GM21529 (cell line): ENCODE data around the gene SYT1.
"Not testable (repeated sequence)": the region's sequence is repeated elsewhere in the genome, so short reads cannot be mapped to it uniquely, and the experiment has no call there.

Source experiments
- ATAC-seq: cut with Tn5 transposase; IDR thresholded peaks from one replicate; pipeline ENCODE4 v1.9.1; 2021; ENCODE audit not compliant: unreplicated experiment

Gene SYT1

DNA sequence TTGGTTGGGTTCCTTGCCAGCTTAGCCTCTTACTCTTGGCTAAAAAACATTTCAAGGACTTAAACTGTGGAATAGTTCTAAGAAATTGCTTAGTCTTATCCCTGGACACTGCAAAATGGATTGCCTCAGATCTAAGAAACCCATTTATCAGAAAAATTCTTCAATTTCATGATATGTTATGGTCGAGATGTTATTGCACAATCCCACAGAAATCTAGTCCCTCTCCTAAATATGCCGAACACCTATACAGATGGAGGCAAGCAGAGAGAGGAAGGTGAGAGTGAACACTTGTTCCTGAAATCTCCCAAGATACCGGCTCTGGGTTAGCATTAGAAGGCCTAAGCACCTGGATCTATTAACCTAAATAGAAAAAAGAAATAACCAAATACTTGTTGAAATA, 559.0 kb downstream of the SYT1 start:
- ATAC-seq: no peak

- ATAC-seq: no peak
These were observed 559.6 kb downstream of the SYT1 start for GRCh38 chr12:79424109-79424721.

- no peak for ATAC-seq
These were observed 561.5 kb downstream of the SYT1 start for GRCh38 chr12:79426121-79426520.

- ATAC-seq: not testable (repeated sequence)
These were observed 562.2 kb downstream of the SYT1 start for GRCh38 chr12:79426744-79427143.

- no peak for ATAC-seq
These were observed 569.0 kb downstream of the SYT1 start for GRCh38 chr12:79433465-79434072.

DNA sequence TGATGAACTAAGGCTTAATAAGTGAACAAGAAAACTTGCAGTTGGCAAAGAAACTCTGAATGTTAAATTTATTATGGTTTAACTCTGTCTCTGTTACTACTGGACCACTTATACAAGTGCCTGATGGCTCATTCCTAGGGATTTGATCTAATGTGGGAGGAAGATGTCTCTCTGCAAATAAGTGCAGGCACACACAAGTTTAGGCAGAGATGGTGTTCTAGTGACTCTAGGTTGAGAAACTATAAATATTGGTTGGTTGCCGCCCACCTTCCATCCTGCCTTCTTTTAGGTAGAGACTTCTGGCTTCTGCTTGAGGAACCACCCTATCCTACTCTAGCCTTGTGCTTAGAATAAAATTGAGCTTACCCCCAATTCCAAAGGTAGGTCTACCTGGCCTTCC, 570.0 kb downstream of the SYT1 start:
- no peak for ATAC-seq

- no peak for ATAC-seq
These were observed 571.2 kb downstream of the SYT1 start for GRCh38 chr12:79435742-79436141.

DNA sequence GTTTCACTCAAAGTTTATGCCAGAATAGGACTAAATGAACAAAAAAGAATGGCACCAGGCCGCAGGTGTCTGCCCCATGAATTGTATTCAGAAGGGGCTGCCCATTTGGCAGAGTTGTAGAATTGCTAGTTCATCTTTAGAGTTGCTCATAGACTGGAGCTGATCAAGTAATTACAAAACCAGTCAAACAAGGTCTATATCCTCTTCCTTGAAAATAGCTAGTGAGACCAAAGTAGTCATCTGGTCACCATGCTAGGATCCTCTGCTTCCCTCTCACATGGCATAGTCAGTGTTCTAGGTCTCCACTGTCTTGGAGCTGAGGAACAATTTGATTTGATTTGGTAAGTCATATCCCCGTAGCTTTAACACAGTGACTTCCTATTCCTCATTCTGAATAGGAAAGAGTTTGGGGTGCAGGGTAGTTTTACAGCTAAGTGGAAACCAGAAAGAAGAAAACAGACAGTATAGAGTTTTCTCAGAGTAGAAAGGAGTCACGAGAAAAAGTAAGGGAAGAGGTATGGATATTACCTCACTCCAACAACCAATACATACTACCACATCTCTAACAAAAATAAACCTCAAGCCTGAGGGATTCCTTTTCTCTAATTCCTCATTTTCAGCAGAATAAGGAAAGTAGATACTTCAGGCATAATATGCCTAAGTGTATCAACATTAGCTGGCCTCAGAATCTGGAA, 574.1 kb downstream of the SYT1 start:
- no peak for ATAC-seq

GRCh38 chr12:79439175-79439825, 574.7 kb downstream of the SYT1 start:
- ATAC-seq: no peak

DNA sequence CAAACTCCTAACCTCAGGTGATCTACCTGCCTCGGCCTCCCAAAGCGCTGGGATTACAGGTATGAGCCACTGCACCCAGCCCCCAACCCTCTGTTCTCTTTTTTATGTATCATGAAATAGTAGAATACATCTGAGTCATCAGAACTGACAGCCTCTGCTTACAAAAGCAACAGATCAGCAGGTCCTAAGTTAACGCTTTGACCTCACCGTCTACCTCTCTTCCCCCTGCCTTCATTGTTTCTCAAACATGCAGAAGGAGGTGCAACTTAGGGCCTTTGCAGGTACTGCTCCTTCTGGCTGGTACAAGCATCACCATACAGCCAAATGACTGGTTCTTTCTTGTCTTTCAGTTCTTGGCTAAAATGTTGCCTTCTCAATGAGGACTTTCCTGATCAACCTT, 577.0 kb downstream of the SYT1 start:
- ATAC-seq: no peak

- no peak for ATAC-seq
These were observed 577.8 kb downstream of the SYT1 start for GRCh38 chr12:79442396-79442795.

DNA sequence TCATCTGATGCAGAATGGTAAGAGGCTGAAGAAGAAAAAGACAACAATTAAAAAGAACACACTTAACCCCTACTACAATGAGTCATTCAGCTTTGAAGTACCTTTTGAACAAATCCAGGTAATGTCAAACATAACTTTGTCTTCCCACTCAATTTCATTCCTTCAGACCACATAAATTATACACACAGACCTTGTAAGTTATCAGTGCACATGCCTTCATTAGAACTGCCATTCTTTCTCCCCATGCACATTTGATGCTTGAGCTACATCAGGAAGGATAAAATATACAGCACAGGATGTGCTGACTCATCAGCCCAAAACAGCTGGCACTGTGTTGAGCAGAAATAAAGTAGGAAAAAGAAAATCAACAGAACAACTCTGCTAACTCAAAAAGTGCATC, 579.5 kb downstream of the SYT1 start:
- no peak for ATAC-seq

DNA sequence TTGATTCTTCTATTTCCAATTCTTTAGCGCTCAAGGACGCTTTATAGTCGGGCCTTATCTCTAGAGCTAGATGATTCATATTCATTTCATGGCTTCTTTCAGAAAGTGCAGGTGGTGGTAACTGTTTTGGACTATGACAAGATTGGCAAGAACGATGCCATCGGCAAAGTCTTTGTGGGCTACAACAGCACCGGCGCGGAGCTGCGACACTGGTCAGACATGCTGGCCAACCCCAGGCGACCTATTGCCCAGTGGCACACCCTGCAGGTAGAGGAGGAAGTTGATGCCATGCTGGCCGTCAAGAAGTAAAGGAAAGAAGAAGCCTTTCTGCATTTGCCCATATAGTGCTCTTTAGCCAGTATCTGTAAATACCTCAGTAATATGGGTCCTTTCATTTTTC, 584.2 kb downstream of the SYT1 start:
- ATAC-seq: no peak

DNA sequence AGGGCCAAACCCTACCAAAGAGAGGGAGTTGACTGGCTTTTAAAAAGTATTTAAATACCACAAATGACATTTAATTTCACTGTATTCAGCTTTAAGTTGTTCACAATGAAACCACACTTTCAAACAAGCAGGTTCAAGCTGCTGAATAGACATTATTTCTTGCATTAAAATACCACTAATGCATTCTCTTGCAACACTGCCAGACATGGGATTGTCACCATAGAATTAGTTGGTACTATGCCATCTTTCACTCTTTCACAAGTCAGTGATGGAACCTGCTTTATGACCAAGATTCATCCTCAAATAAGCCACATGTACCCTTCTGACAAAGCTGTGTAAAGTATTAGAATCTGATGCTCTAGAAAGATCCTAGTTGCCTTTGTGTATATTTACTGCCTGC, 586.8 kb downstream of the SYT1 start:
- ATAC-seq: no peak

DNA sequence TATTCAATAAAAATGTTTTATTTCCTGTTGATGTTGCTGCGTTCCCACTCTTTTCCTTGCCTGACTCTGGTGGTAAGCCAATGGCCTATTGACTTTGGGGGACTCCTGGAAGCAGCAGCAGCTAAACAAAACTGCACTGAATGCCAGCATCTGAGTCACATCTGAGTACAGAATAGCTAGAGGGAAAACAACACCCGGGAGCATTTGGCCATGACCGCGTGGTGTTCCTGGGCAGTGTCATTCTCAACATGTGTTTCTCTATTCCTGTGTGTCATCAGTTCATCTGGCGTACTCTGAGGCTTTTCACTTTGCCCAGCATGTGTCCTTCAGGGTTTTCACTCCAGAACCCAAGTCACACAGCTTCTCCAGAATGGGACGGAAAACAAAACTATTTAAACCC, 587.4 kb downstream of the SYT1 start:
- no peak for ATAC-seq

- no peak for ATAC-seq
These were observed 588.3 kb downstream of the SYT1 start for GRCh38 chr12:79452906-79453305.

GRCh38 chr12:79453820-79454219, 589.2 kb downstream of the SYT1 start:
- ATAC-seq: no peak

DNA sequence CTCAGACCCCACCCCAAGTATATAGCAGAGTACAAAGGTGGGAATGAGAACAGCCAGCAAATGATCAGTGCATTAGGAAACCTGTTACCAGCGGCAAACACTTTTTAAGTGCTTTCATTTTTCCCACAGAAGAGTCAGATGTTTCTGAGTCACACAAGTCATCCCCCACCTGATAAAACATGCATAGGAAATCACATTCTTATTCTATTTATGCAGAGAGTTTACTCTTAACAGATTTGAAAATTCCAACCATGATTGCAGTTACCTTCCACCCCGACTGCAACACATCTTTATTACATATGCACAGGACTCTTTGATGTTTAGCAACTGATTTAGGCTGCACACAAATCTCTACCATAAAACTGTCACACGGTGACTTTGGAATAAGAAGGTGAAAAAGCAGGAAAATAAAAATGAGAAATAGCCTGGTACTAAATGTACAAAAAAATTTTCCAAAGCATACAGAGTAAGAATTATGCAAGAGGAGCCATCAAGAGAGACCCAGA, 589.8 kb downstream of the SYT1 start:
- no peak for ATAC-seq

DNA sequence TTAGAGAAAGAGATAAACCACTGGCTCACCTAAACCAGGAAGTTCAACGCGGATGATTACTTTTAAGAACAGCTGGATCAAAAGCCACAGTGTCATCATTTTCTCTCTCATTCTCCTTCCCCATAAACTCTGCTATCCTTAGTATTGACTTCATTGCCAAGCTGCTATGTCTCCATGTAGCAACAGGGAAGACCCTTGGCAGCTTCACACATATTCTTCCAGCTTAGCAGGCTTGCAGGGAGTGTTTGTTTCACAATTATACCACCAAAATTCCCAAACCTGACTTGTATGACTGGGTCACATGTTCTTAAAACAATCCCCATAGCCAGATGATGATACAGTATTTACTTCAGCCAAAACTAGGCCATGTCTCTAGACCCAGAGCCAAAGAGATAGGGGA, 590.7 kb downstream of the SYT1 start:
- no peak for ATAC-seq

DNA sequence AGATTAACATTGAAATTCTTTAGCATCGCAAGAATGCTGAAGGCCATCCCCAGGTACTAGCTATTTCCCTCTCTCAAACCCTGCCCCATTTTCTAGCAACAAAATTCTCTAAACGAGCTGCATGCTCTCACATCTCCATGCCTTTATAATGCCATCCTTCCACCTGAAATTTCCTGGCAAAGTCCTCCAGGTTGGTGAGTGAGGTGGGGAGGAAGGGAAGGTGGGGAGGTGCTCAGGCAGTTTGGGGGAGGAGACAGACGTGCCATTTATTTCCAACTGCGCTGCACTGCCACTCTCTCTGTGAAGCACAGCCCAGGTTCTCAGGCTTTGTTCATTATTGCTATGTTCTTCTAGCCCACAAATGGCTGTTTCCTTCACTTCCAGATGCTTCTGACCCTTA, 617.7 kb downstream of the SYT1 start:
- no peak for ATAC-seq

DNA sequence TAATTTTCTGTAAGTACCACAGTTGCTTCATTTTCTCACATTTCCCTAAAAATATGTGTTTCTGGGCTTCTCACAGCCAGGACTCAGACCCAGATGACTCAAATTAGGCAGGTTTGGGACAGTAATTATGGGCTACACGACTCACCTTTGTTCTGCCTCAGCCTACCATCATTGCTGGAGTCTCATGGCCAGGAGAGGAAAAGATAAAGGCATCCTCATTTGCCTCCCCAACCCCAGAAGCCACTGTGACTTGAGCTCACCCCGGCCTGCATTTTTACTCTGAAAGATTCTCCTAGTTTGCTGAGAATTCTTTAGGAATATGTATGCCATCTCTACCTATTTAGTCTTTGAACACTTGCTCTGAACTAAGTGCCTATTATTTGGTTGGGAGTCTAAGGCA, 618.3 kb downstream of the SYT1 start:
- no peak for ATAC-seq

- ATAC-seq: no peak
These were observed 621.6 kb downstream of the SYT1 start for GRCh38 chr12:79486154-79486553.
